Mesendoderm (in vitro differentiated cells): ENCODE data around the gene MCFD2.

ENCODE experiments used
- DNase-seq: peaks from one replicate; pipeline ENCODE4 v3.0.0; 2013
- H2AK5ac ChIP-seq: 2 replicates; pipeline ENCODE4 v1.6.1; 2013; ENCODE audit warnings: low read length, inconsistent platforms
- H2BK120ac ChIP-seq: 2 replicates; pipeline ENCODE4 v1.6.1; 2013; ENCODE audit warnings: low read depth, mild to moderate bottlenecking, low read length, moderate library complexity, mixed read lengths
- H2BK15ac ChIP-seq: replicated peaks from 2 replicates; pipeline ENCODE4 v1.6.1; 2013; ENCODE audit warnings: low read depth, mild to moderate bottlenecking, moderate library complexity
- H2BK5ac ChIP-seq: 2 replicates; pipeline ENCODE4 v1.6.1; 2013; ENCODE audit warnings: low read length, inconsistent platforms
- H3K18ac ChIP-seq: 2 replicates; pipeline ENCODE4 v1.6.1; 2013; ENCODE audit warnings: mild to moderate bottlenecking, low read length, mixed read lengths
- H3K23ac ChIP-seq: one replicate; pipeline ENCODE4 v1.6.1; 2013; ENCODE audit warnings: low read length
- H3K27ac ChIP-seq: 2 replicates; pipeline ENCODE4 v1.5.1; 2013; ENCODE audit warnings: low read depth, mild to moderate bottlenecking, inconsistent platforms, low read length, moderate library complexity
- H3K27me3 ChIP-seq: 2 replicates; pipeline ENCODE4 v1.6.1; 2013; ENCODE audit warnings: low read length, control low read depth, mild to moderate bottlenecking, inconsistent platforms; ENCODE audit not compliant: insufficient read depth, poor library complexity
- H3K36me3 ChIP-seq: 2 replicates; pipeline ENCODE4 v1.6.1; 2013; ENCODE audit warnings: low read length, inconsistent platforms; ENCODE audit not compliant: control insufficient read depth, insufficient read depth
- H3K4ac ChIP-seq: one replicate; pipeline ENCODE4 v1.6.1; 2013; ENCODE audit warnings: low read depth, mild to moderate bottlenecking, low read length, moderate library complexity
- H3K4me1 ChIP-seq: 2 replicates; pipeline ENCODE4 v1.6.1; 2013; ENCODE audit warnings: low read depth, low read length, inconsistent platforms; ENCODE audit not compliant: control insufficient read depth
- H3K4me2 ChIP-seq: 2 replicates; pipeline ENCODE4 v1.6.1; 2013; ENCODE audit warnings: low read length
- H3K4me3 ChIP-seq: 2 replicates; pipeline ENCODE4 v1.5.1; 2013; ENCODE audit warnings: mild to moderate bottlenecking, low read length
- H3K56ac ChIP-seq: one replicate; pipeline ENCODE4 v1.6.1; 2013; ENCODE audit warnings: low read length
- H3K79me1 ChIP-seq: 2 replicates; pipeline ENCODE4 v1.6.1; 2013; ENCODE audit warnings: low read length, inconsistent platforms
- H3K79me2 ChIP-seq: 2 replicates; pipeline ENCODE4 v1.6.1; 2013; ENCODE audit warnings: mild to moderate bottlenecking, low read length; ENCODE audit not compliant: control insufficient read depth, insufficient read depth
- H3K9ac ChIP-seq: 2 replicates; pipeline ENCODE4 v1.6.1; 2013; ENCODE audit warnings: low read length, inconsistent platforms
- H4K5ac ChIP-seq: one replicate; pipeline ENCODE4 v1.6.1; 2013; ENCODE audit warnings: low read length
- H4K8ac ChIP-seq: one replicate; pipeline ENCODE4 v1.6.1; 2013; ENCODE audit warnings: low read depth, mild to moderate bottlenecking, control low read depth, low read length, moderate library complexity
- WGBS: extraction: QIAGEN DNeasy Blood & Tissue Kit; methylation state at CpG from one replicate; pipeline ENCODE4 v1.1.7; 2013; ENCODE audit warnings: low lambda C conversion rate, missing lambda C conversion rate; ENCODE audit not compliant: insufficient coverage; ENCODE audit errors: extremely low coverage; 5-methylcytosine and 5-hydroxymethylcytosine counted together

Gene MCFD2

DNA sequence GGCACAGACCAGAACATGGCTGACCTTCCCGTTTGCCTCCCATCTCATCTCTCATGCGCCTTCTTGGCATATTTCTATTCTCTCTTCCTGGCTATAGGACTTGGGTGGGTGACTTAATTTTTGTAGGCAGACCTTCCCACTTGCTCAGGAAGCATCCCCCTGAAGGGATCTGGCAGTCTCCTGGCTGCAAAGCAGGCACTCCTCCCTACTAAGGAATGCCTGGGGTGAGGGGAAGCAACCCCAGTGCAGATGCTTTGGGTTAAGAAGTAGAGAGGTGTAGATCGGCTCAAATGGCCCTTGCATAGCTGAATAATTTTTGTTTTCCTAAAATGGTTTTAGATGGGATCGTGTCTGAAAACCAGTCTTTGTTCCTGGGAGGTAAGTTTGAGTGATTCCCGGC, 17.6 kb downstream of the MCFD2 start:
- Histone ChIP-seq H2BK120ac (no peak overlapping the region), H3K79me2 (no peaks in the 10 kb centered on the region), H4K5ac (no peak overlapping the region), H3K36me3 (no peaks in the 10 kb centered on the region), H3K4me3 (no peak overlapping the region), H3K4ac (no peak overlapping the region), H3K27me3 (no peaks in the 10 kb centered on the region), H2AK5ac (no peak overlapping the region), H3K56ac (peak overlapping the region; percentile 13), H3K79me1 (no peaks in the 10 kb centered on the region), H2BK5ac (no peak overlapping the region), H3K9ac (no peak overlapping the region), H2BK15ac (no peak overlapping the region), H3K18ac (no peak overlapping the region), H4K8ac (no peak overlapping the region), H3K4me1 (no peaks in the 10 kb centered on the region), H3K4me2 (no peak overlapping the region), H3K27ac (no peak overlapping the region), H3K23ac (no peak overlapping the region)
- DNase-seq = no peak
- WGBS = no CpG with 5 or more reads among the region's 5 CpGs

- no peak overlapping the region for H2AK5ac ChIP-seq
- no peak overlapping the region for H4K5ac ChIP-seq
- no peaks in the 10 kb centered on the region for H3K79me2 ChIP-seq
- WGBS = 100% methylated on average over 1 of the region's 3 CpGs
- no peak overlapping the region for H3K27ac ChIP-seq
- no peak overlapping the region for H3K4ac ChIP-seq
- no peaks in the 10 kb centered on the region for H3K79me1 ChIP-seq
- H3K56ac ChIP-seq = no peak overlapping the region
- no peak for DNase-seq
- no peak overlapping the region for H2BK15ac ChIP-seq
- H2BK5ac ChIP-seq = no peak overlapping the region
- no peak overlapping the region for H3K4me3 ChIP-seq
- no peaks in the 10 kb centered on the region for H3K4me1 ChIP-seq
- H3K18ac ChIP-seq = no peak overlapping the region
- no peaks in the 10 kb centered on the region for H3K36me3 ChIP-seq
- no peak overlapping the region for H2BK120ac ChIP-seq
- no peaks in the 10 kb centered on the region for H3K27me3 ChIP-seq
- H3K23ac ChIP-seq = no peak overlapping the region
- no peak overlapping the region for H3K9ac ChIP-seq
- no peak overlapping the region for H4K8ac ChIP-seq
- no peak overlapping the region for H3K4me2 ChIP-seq
These were observed 22.2 kb downstream of the MCFD2 start for GRCh38 chr2:46893269-46893939.

- Histone ChIP-seq H3K79me2 (no peaks in the 10 kb centered on the region), H3K4me1 (no peaks in the 10 kb centered on the region), H3K27me3 (no peaks in the 10 kb centered on the region), H3K4me3 (no peak overlapping the region), H4K5ac (no peak overlapping the region), H3K23ac (no peak overlapping the region), H4K8ac (no peak overlapping the region), H3K56ac (no peak overlapping the region), H3K4ac (no peak overlapping the region), H2BK120ac (no peak overlapping the region), H3K36me3 (no peaks in the 10 kb centered on the region), H2BK5ac (no peak overlapping the region), H3K27ac (no peak overlapping the region), H3K4me2 (no peak overlapping the region), H2AK5ac (no peak overlapping the region), H3K18ac (no peak overlapping the region), H2BK15ac (no peak overlapping the region), H3K9ac (no peak overlapping the region), H3K79me1 (no peaks in the 10 kb centered on the region)
- no peak for DNase-seq
- WGBS = no CpG with 5 or more reads among the region's 8 CpGs
These were observed 23.6 kb downstream of the MCFD2 start for GRCh38 chr2:46891956-46892553.

- Histone ChIP-seq H2BK5ac (no peak overlapping the region), H2BK120ac (no peak overlapping the region), H3K23ac (no peak overlapping the region), H2BK15ac (no peak overlapping the region), H3K4me2 (no peak overlapping the region), H4K8ac (no peak overlapping the region), H3K56ac (no peak overlapping the region), H3K79me2 (no peaks in the 10 kb centered on the region), H3K4me1 (no peaks in the 10 kb centered on the region), H3K27ac (no peak overlapping the region), H3K79me1 (no peaks in the 10 kb centered on the region), H4K5ac (no peak overlapping the region), H3K9ac (no peak overlapping the region), H2AK5ac (no peak overlapping the region), H3K4me3 (no peak overlapping the region), H3K36me3 (no peaks in the 10 kb centered on the region), H3K4ac (no peak overlapping the region), H3K27me3 (no peaks in the 10 kb centered on the region), H3K18ac (no peak overlapping the region)
- WGBS = no CpG with 5 or more reads among the region's 11 CpGs
- no peak for DNase-seq
These were observed 27.1 kb downstream of the MCFD2 start for GRCh38 chr2:46888421-46888952.

GRCh38 chr2:46887028-46887885, 28.3 kb downstream of the MCFD2 start:
- H2BK5ac ChIP-seq = no peak overlapping the region
- no peak overlapping the region for H4K8ac ChIP-seq
- H3K18ac ChIP-seq = no peak overlapping the region
- H3K79me1 ChIP-seq = no peaks in the 10 kb centered on the region
- no peak overlapping the region for H2AK5ac ChIP-seq
- H3K56ac ChIP-seq = no peak overlapping the region
- WGBS = no CpG with 5 or more reads among the region's 2 CpGs
- no peak overlapping the region for H2BK15ac ChIP-seq
- H2BK120ac ChIP-seq = no peak overlapping the region
- no peak overlapping the region for H3K4me2 ChIP-seq
- H3K9ac ChIP-seq = no peak overlapping the region
- no peak for DNase-seq
- H3K36me3 ChIP-seq = no peaks in the 10 kb centered on the region
- H3K27me3 ChIP-seq = no peaks in the 10 kb centered on the region
- H3K27ac ChIP-seq = no peak overlapping the region
- no peak overlapping the region for H3K23ac ChIP-seq
- no peak overlapping the region for H4K5ac ChIP-seq
- no peak overlapping the region for H3K4me3 ChIP-seq
- no peaks in the 10 kb centered on the region for H3K4me1 ChIP-seq
- H3K79me2 ChIP-seq = no peaks in the 10 kb centered on the region
- H3K4ac ChIP-seq = no peak overlapping the region
